Occipital lobe (tissue), 2 donors: ENCODE results near the gene SH3PXD2A. TPM values are rescaled to one million over a fixed set of nuclear protein-coding genes. Genes with fewer than 3 reads are reported as not detected.
"Not testable (repeated sequence)": the region's sequence is repeated elsewhere in the genome, so short reads cannot be mapped to it uniquely, and the experiment has no call there.

Experiments used
- DNase-seq: peaks from one replicate; lab custom pipeline; 2025; lab: John Stamatoyannopoulos, UW
- total RNA-seq: library from RNA; depleted of rRNA; stranded (reverse); fragments of >200 nt; gene quantifications from one replicate; pipeline ENCODE4 v1.2.3, GENCODE V29; 2014

The SH3PXD2A gene
- total RNA-seq, 1 donor from 2014 or later: 8.7 TPM

GRCh38 chr10:103749779-103750178 lies 105.6 kb downstream of the SH3PXD2A start:
- no peak for DNase-seq

- no peak for DNase-seq
Measured at GRCh38 chr10:103748020-103748419, 107.4 kb downstream of the SH3PXD2A start.

GRCh38 chr10:103747193-103747865 lies 108.0 kb downstream of the SH3PXD2A start:
- no peak for DNase-seq

GRCh38 chr10:103746598-103746997 lies 108.8 kb downstream of the SH3PXD2A start:
- DNase-seq: no peak

- no peak for DNase-seq
Measured at GRCh38 chr10:103745341-103746247, 109.8 kb downstream of the SH3PXD2A start.

GRCh38 chr10:103742824-103743223 lies 112.6 kb downstream of the SH3PXD2A start:
- no peak for DNase-seq

DNA sequence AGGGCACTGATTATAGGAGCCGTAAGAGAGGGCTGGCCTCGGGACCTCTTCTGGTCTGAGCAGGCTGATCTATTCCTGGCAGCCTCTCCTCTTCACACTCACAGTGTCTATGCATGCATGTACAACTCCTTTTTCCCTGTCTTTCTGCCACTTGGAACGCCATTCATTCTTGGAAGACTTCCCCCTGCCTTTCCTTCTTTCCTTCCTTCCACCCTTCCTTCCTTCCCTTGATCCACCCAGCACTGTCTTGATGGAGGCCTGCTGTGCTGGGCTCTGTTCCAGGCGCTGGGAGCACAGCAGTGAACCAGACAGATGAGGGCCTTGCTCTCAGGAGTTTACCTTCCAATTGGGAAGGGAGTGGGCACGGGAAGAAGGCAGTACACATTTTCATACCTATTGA lies 114.8 kb downstream of the SH3PXD2A start:
- no peak for DNase-seq

GRCh38 chr10:103739039-103739764 lies 116.2 kb downstream of the SH3PXD2A start:
- no peak for DNase-seq

- DNase-seq: no peak
Measured at GRCh38 chr10:103737735-103738367, 117.5 kb downstream of the SH3PXD2A start.

DNA sequence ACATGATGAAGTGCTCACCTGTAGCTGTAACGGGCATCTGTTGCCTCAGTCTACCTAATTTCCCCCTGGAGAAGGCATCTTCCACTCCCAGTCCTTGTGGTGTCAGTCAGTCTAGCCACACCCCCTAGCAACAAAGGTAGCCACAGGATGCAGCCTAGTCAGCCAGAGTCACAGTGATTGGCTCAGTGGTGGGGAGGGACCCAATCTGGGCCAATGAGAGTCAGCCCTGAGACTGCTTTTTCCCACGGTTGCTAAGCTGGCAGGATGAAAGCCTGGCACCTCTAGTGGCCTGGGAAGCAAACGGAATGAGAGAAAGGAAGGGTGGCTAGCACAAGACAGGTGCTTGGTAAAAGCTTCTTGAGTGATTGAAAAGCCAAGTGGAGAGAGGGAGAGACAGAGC lies 118.6 kb downstream of the SH3PXD2A start:
- DNase-seq: no peak

GRCh38 chr10:103736044-103736443 lies 119.3 kb downstream of the SH3PXD2A start:
- DNase-seq: no peak

- DNase-seq: no peak
Measured at GRCh38 chr10:103734731-103735130, 120.6 kb downstream of the SH3PXD2A start.

DNA sequence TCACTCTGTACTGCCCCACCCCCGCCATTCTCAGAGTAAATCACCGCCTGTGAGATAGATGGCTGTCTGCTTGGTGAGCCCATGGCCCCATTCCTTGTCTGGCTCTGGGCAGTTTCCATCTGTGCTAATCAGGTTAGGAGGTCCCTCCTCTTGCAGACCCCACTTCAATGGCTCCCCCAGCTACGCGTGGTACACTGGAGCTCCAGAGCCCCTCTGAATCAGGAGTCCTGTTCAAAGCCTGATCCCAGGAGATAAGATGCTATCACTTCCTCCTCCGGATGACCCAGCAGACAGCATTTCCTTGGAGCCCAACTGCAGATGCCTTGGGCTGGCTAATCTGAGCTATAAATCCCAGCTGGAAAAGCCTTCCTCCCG lies 122.3 kb downstream of the SH3PXD2A start:
- no peak for DNase-seq

- no peak for DNase-seq
Measured at GRCh38 chr10:103732339-103733044, 122.9 kb downstream of the SH3PXD2A start.

DNA sequence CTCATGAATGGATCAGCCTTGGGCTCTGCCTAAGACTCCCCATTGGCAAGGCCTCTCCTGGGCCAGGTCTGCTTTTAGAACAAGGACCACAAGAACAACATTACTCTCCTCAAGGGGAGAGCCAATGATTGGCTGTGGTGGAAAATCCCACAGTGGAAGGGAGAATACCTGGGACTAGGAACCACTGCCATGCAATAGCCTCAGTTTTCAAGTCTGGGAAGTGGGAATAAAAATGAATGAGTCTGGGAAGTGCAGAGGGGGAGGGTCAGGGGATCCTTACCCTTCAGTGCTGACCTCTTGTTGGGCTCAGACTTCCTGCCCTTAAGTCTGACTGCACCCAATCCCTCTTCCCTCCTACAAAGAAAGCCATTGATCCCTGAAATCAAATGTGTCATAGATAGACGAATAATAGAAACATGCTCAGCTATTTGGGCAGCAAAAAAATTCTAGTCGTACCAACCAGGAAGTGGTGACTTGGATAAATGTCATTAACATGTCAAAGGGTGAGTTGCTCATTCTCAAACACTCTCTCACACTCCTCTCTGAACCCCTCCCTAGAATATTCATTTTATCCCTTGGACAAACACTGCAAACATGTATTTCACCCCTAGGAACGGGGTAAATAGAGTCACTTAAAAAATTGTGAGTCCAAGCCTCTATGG lies 123.6 kb downstream of the SH3PXD2A start:
- no peak for DNase-seq

GRCh38 chr10:103731026-103731425 lies 124.3 kb downstream of the SH3PXD2A start:
- not testable (repeated sequence) for DNase-seq

- no peak for DNase-seq
Measured at GRCh38 chr10:103729851-103730250, 125.5 kb downstream of the SH3PXD2A start.

DNA sequence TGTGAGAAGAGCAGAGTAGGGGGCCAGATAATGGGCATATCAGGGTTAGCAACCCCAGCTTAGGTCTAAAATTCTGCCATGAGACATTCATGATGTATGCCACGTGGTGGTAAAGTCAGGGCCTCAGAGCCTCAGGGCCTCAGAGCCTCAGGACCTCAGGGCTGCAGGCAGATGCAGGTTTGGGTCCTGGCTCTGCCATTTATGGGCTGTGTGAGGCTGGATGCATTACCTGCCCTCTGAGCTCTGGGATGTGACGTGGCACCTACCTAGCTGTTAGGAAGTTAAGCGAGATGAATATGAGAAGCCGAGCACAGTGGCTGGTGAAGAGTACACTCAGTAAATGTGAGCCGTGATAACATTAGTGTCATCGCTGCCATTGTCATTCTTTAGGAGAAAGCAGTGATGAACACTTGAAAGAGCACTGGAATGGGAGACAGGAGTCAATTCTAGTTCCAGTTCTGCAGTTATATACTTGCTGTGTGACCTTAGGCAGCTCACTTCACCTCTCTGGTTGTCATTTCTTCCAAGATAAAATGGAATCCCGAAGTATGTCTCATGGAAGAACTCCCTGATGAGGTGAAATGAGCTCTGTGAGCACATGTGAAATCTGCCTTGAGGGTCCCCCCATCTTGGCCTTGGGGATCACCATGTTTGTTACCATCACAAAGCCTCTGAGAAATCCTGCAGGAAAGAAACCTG lies 127.2 kb downstream of the SH3PXD2A start:
- no peak for DNase-seq

DNA sequence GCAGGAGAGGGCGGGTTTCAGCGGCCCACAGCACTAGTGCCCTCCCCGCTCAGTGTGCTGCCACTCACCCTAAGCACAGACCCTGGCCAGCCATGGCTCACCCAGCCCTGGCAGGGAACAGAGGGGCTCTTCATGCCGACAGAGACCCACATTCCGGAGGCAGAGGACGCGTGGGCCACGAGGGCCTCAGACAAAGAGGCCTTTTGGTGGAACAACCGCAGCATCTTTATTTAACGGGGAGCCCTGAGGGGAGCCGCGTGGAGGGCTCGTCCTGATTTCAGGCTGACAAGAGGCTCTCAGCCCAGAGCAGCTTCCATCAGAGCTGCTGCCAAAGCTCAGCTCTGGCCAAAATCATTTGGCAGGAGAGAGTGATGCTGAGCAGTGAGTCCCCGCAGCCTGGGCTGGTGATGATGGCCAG lies 127.8 kb downstream of the SH3PXD2A start:
- peak; percentile 71 for DNase-seq

GRCh38 chr10:103726637-103727036 lies 128.7 kb downstream of the SH3PXD2A start:
- DNase-seq: no peak
